Ramos (cell line): ENCODE results near the gene ACAP2.
"Not testable (repeated sequence)": the region's sequence is repeated elsewhere in the genome, so short reads cannot be mapped to it uniquely, and the experiment has no call there.

ENCODE experiments used
- in situ Hi-C: fragments of 300-500 bp; cut with MboI; formaldehyde crosslinking; loops from one replicate; pipeline ENCODE4 v1.14.3; 2022; ENCODE audit warnings: low sequenced_read_pairs; ENCODE audit not compliant: unreplicated experiment

ACAP2 gene

GRCh38 chr3:195230244-195230643, 212.6 kb downstream of the ACAP2 start:
- in situ Hi-C loops, result no loop called here

GRCh38 chr3:195228886-195229285, 213.9 kb downstream of the ACAP2 start:
- in situ Hi-C loops, result not testable (repeated sequence)

GRCh38 chr3:195227871-195228270, 214.9 kb downstream of the ACAP2 start:
- in situ Hi-C loops, result no loop called here

GRCh38 chr3:195226900-195227447, 215.8 kb downstream of the ACAP2 start:
- in situ Hi-C loops, result no loop called here

- in situ Hi-C loops, result no loop called here
These were observed 216.4 kb downstream of the ACAP2 start for GRCh38 chr3:195226445-195226844.

- in situ Hi-C loops, result no loop called here
These were observed 217.7 kb downstream of the ACAP2 start for GRCh38 chr3:195224980-195225580.
